IPS-15b (cell line): ENCODE data around the gene MAGIX.

Source experiments
- H3K27me3 ChIP-seq: one replicate; pipeline ENCODE4 v1.6.1; 2013; ENCODE audit warnings: low read length; ENCODE audit not compliant: control insufficient read depth, insufficient read depth
- H3K36me3 ChIP-seq: one replicate; pipeline ENCODE4 v1.6.1; 2013; ENCODE audit warnings: low read length; ENCODE audit not compliant: control insufficient read depth, insufficient read depth
- H3K4me1 ChIP-seq: one replicate; pipeline ENCODE4 v1.6.1; 2013; ENCODE audit warnings: mild to moderate bottlenecking, low read length; ENCODE audit not compliant: control insufficient read depth, insufficient read depth
- H3K4me3 ChIP-seq: one replicate; pipeline ENCODE4 v1.5.1; 2013; ENCODE audit warnings: low read depth, low read length
- H3K9ac ChIP-seq: one replicate; pipeline ENCODE4 v1.6.1; 2013; ENCODE audit warnings: low read depth, mild to moderate bottlenecking, low read length
- H3K9me3 ChIP-seq: one replicate; pipeline ENCODE4 v1.6.1; 2013; ENCODE audit warnings: mild to moderate bottlenecking, low read length; ENCODE audit not compliant: control insufficient read depth, insufficient read depth

Gene MAGIX

GRCh38 chrX:49188468-49189076 lies 26.0 kb downstream of the MAGIX start:
- H3K4me3 ChIP-seq = no peak overlapping the region
- no peaks in the 10 kb centered on the region for H3K4me1 ChIP-seq
- H3K27me3 ChIP-seq = no peaks in the 10 kb centered on the region
- H3K36me3 ChIP-seq = peaks cover 3% of the 10 kb centered on the region
- no peak overlapping the region for H3K9ac ChIP-seq
- no peaks in the 10 kb centered on the region for H3K9me3 ChIP-seq

DNA sequence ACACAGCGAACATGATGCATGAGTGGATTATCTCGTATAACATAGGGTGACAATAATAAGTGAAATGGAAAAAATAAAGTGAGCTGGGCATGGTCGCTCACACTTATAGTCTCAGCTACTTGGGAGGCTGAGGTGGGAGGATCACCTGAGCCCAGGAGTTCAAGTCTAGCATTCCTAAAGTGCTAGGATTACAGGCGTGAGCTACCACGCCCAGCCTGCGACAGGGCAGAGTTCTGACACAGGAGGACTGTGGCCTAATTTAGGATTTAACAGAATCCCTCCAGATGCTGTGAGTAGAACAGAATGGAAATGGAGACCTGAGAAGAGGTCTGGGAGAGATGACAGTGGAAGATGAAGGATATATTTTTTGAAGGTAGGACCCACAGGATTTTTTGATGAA lies 27.0 kb downstream of the MAGIX start:
- Histone ChIP-seq H3K9ac (no peak overlapping the region), H3K4me1 (no peaks in the 10 kb centered on the region), H3K4me3 (no peak overlapping the region), H3K27me3 (no peaks in the 10 kb centered on the region), H3K36me3 (no peaks in the 10 kb centered on the region), H3K9me3 (no peaks in the 10 kb centered on the region)

DNA sequence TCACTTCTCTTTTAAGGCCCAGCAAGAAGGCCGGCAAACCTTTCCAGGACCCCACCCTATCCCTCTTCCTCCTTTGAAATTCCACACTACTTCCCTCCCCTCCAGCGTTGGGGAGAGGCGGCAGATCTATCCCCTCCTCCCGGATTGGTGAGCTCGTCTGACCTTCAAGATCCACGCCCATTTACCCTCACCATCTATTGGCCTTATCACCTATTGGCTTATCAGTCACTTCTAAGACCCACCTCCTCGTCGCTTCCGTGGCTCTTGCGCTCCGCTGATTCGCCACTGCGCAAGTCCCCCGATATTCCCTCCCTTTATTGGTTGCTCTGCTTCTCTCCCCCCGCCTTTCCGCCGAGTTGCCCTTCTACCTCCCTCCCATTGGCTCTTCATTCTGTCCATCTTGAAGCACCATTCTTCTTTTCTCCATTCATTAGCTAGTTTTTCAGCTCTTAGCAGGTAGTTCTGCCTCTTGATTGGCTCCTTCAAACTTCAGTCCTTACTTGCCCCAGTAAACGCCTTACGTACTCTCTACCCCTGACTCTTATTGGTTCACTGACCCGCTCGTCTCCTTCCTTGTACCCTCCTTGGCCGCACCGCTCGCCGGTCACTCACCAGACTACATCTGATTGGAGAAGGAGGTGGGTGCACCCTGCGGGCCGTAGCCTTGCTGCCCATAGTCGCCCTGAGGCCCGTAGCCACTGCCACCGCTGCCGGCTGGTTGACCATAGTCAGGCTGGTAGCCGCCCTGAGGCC lies 28.4 kb downstream of the MAGIX start:
- H3K36me3 ChIP-seq = no peaks in the 10 kb centered on the region
- H3K27me3 ChIP-seq = no peaks in the 10 kb centered on the region
- peak overlapping the region; percentile 47 for H3K9ac ChIP-seq
- no peaks in the 10 kb centered on the region for H3K4me1 ChIP-seq
- H3K4me3 ChIP-seq = peak overlapping the region; percentile 53
- no peaks in the 10 kb centered on the region for H3K9me3 ChIP-seq

DNA sequence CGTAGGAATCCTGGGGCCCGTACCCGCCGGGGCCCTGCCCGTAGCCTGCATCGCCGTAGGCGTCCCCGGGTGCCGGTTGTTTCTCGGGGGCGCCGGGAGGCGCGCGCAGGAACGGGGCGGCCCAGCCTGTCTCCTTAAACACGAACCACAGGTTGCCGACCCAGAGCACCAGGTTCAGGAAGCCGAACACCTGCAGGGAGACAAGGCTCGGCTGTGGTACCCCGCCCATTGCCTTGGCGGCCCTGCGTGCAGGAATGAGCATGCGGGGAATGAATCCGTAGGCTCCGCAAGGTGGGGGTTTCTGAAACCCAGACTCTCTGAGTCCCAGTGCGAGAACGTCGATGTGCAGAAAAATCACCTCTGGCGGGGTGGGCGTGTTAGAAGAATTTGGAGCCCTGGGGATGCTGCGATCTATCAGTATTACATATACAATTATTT lies 29.0 kb downstream of the MAGIX start:
- Histone ChIP-seq H3K4me1 (no peaks in the 10 kb centered on the region), H3K27me3 (no peaks in the 10 kb centered on the region), H3K4me3 (peak overlapping the region; percentile 53), H3K36me3 (no peaks in the 10 kb centered on the region), H3K9me3 (no peaks in the 10 kb centered on the region), H3K9ac (peak overlapping the region; percentile 47)

GRCh38 chrX:49192722-49193328 lies 30.3 kb downstream of the MAGIX start:
- H3K27me3 ChIP-seq = no peaks in the 10 kb centered on the region
- H3K36me3 ChIP-seq = no peaks in the 10 kb centered on the region
- H3K4me1 ChIP-seq = no peaks in the 10 kb centered on the region
- H3K9me3 ChIP-seq = no peaks in the 10 kb centered on the region
- no peak overlapping the region for H3K9ac ChIP-seq
- no peak overlapping the region for H3K4me3 ChIP-seq

- Histone ChIP-seq H3K9ac (no peak overlapping the region), H3K27me3 (no peaks in the 10 kb centered on the region)
Measured at GRCh38 chrX:49193542-49193964, 31.0 kb downstream of the MAGIX start.

DNA sequence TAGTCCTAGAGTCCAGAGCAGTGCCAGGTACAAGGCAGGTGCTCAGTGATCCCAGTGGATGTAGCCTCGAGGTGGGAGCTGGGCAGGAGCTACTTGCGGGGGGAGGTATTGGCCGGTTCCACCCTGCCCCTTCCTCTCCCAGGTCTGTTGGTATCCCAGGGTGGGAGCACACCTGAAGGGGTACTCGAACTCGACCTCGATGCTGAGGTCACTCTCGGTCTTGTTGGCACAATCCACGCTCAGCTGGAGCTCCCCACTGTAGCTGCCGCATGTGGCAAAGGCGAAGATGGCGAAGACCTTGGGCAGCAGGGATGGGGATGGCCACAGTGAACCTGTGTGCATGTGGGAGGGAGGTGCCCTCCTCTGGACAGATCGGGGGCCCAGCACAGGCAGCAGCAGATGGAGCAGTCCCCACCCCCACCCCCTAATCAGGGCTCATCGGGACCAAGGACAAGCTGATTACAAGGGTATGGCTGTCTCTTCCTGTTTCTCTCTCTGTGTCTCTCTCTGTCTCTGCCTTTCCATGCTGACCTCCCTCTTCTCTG lies 35.1 kb downstream of the MAGIX start:
- H3K9ac ChIP-seq = no peak overlapping the region
- H3K4me1 ChIP-seq = peaks cover 2% of the 10 kb centered on the region
- H3K27me3 ChIP-seq = no peaks in the 10 kb centered on the region
- H3K36me3 ChIP-seq = no peaks in the 10 kb centered on the region
- H3K4me3 ChIP-seq = no peak overlapping the region
- H3K9me3 ChIP-seq = no peaks in the 10 kb centered on the region

More at GRCh38 chrX:49193542-49193964, 31.0 kb downstream of the MAGIX start:
- Histone ChIP-seq H3K4me1 (no peaks in the 10 kb centered on the region), H3K9me3 (no peaks in the 10 kb centered on the region), H3K36me3 (no peaks in the 10 kb centered on the region), H3K4me3 (no peak overlapping the region)

DNA sequence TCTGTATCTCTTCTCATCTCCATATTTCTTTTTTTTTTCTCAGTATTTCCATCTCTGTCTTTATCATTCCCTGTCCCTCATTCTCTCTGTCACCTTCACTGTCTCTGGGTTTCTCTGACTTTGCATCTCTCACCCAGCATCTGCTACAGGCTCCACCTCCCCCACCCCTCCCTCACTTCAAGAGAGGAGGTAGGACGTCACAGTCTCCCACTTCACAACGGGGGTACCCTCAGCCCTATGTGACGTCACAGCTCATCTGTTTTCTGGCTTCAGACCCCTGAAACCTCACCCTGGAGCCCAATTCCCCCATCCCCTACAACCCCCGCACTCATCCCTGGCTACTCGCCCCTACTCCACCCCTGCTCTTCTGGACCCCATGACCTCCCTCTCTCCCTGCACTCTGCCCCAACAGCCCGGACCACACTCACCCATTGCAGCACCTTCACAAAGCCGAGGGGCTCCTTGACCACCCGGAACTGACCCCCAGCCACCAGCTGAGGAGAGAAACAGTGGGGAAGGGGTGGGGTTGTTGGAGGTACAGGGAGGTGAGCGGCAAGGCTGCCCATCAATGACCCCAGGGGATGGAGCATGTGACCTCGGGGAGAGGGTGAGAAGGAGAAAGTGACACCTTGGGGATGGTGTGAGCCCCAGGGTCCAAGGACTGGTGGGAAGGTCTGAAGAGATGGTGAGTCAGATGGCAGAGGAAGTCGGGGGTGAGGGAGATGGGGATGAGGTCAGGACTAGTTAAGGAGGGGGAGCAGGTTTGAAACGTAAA lies 36.2 kb downstream of the MAGIX start:
- Histone ChIP-seq H3K4me1 (peaks cover 2% of the 10 kb centered on the region), H3K36me3 (no peaks in the 10 kb centered on the region), H3K27me3 (no peaks in the 10 kb centered on the region), H3K4me3 (peak overlapping the region; percentile 62), H3K9ac (no peak overlapping the region), H3K9me3 (no peaks in the 10 kb centered on the region)

DNA sequence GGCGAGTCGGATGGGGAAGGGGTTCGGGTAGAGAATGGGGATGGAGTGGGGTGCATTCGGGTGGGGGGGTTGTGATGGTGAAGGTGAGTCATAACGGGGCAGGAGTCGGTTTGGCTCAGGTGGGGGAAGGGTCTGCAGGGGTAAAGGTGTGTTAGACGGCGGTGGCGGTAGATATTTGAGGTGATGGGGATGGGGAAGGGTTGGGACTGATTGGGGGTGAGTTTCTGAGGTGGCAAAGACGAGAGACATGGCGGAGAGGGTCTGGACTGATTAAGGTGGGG lies 36.7 kb downstream of the MAGIX start:
- H3K9ac ChIP-seq = no peak overlapping the region
- H3K36me3 ChIP-seq = no peaks in the 10 kb centered on the region
- peaks cover 2% of the 10 kb centered on the region for H3K4me1 ChIP-seq
- peak overlapping the region; percentile 62 for H3K4me3 ChIP-seq
- H3K9me3 ChIP-seq = no peaks in the 10 kb centered on the region
- no peaks in the 10 kb centered on the region for H3K27me3 ChIP-seq

GRCh38 chrX:49199906-49200771 lies 37.6 kb downstream of the MAGIX start, which contains the start of gene SYP:
Gene SYP (minus strand): TSS chrX:49200193. CDS start chrX:49200186, 7 bp downstream.
- Histone ChIP-seq H3K36me3 (no peaks in the 10 kb centered on the region), H3K4me3 (peak within 1 kb of the TSS; percentile 62), H3K9me3 (no peaks in the 10 kb centered on the region), H3K4me1 (peaks cover 4% of the 10 kb centered on the region), H3K27me3 (no peaks in the 10 kb centered on the region), H3K9ac (no peak within 1 kb of the TSS)

DNA sequence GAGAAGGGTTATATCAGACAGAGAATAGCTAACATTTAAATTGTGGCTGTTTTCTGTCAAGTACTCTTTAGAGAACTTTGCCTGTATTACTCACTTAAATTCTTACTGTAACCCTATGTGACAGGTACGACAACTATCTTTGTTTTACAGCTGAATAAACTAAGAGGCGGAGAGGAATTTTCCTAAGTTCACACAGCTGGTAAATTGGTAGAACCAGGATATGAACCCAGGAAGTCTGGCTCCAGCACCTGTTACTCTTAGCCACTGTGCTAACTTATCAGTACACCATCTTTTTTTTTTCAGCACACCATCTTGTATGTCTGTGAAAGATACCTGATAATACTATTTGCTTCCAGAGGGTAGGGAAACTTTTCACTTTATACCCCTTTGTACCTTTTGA lies 39.5 kb downstream of the MAGIX start:
- peaks cover 5% of the 10 kb centered on the region for H3K4me1 ChIP-seq
- H3K27me3 ChIP-seq = no peaks in the 10 kb centered on the region
- H3K9me3 ChIP-seq = no peaks in the 10 kb centered on the region
- H3K9ac ChIP-seq = no peak overlapping the region
- no peaks in the 10 kb centered on the region for H3K36me3 ChIP-seq
- H3K4me3 ChIP-seq = no peak overlapping the region
